Esophagus squamous epithelium (tissue), 4 donors: Measurements from ENCODE around the gene TM9SF1.

ENCODE experiments used
- CTCF ChIP-seq, 6 experiments: fragments of 450-650 bp in 4 of 6; fragments of 200-600 bp in 2 of 6; sonication (generic) in 2 of 6; IDR thresholded peaks; one replicate each; pipeline ENCODE4 v1.5.1; 2016 to 2019; ENCODE audit warnings: antibody characterized with exemption in 6 of 6, mild to moderate bottlenecking in 4 of 6, moderate library complexity in 4 of 6
- POLR2A ChIP-seq, 4 donors: fragments of 450-650 bp; IDR thresholded peaks; one replicate each; pipeline ENCODE4 v1.6.1; 2017; ENCODE audit warnings: antibody characterized with exemption in 4 of 4, mild to moderate bottlenecking in 4 of 4, moderate library complexity in 3 of 4

DNA sequence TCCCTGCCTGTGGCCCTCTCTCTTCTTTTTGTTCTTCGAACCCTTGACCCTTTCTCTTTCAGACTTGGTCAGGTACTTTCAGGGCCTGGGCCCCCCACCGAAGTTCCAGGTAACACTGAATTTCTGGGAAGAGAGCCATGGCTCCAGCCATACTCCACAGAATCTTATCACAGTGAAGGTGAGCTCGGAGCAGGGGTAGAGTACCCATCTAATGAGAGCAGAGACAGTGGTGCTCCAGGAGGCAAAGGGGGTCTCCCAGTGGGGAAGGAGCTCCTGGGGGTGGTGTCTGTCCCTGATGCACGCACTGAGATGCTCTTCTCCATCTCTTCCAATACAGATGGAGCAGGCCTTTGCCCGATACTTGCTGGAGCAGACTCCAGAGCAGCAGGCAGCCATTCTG lies 29.5 kb downstream of the TM9SF1 start:
- TF ChIP-seq POLR2A (IDR thresholded peaks at IDR 0.05) (no peak), CTCF (IDR thresholded peaks at IDR 0.05) (no peak)
